GM12878 (cell line): Measurements from ENCODE around the gene SLC16A9. TPM values are rescaled to one million over a fixed set of nuclear protein-coding genes. Genes with fewer than 3 reads are reported as not detected.

Source experiments
- ATAC-seq: fragments of 200-7000 bp; cut with Tn5 transposase; 3 replicates; pipeline ENCODE4 v1.9.1; 2020; ENCODE audit warnings: mild to moderate bottlenecking, moderate library complexity
- BruUV-seq: library from RNA; stranded (reverse); fragments of 400-500 nt; replicated peaks from 2 replicates; lab custom pipeline; 2021; lab: Mats Ljungman, UMichigan
- CTCF ChIA-PET: fragments of 300-600 bp; sonication (Branson Sonifier 250); formaldehyde crosslinking; extraction: SDS; loops from one replicate; lab custom pipeline; 2021; ENCODE audit warnings: inconsistent platforms; lab: Yijun Ruan, JAX
- POLR2A ChIA-PET: fragments of 350-600 bp; formaldehyde crosslinking; extraction: SDS; loops from one replicate; lab custom pipeline; 2021; ENCODE audit warnings: inconsistent platforms; lab: Charles Lee
- RAD21 ChIA-PET: fragments of 300-600 bp; sonication (Branson Sonifier 250); formaldehyde crosslinking; loops from one replicate; lab custom pipeline; 2023; ENCODE audit warnings: antibody characterized with exemption; ENCODE audit not compliant: unreplicated experiment; lab: Charles Lee
- SMC1A ChIA-PET: fragments of 300-600 bp; sonication (Branson Sonifier 250); formaldehyde crosslinking; loops from one replicate; lab custom pipeline; 2023; ENCODE audit not compliant: unreplicated experiment, uncharacterized antibody; lab: Charles Lee
- DNase-seq: peaks from one replicate; pipeline ENCODE4 v3.0.0-alpha.2; 2011; ENCODE audit warnings: low read depth, low spot score
- FAIRE-seq: peaks from 3 replicates; lab custom pipeline; 2011; peaks lifted over from hg19 to GRCh38; lab: Jason Lieb, UNC
- H2AFZ ChIP-seq: 2 replicates; pipeline ENCODE4 v1.6.0; 2011; ENCODE audit warnings: low read depth, low read length, control low read depth; ENCODE audit not compliant: control insufficient read depth
- H3K27ac ChIP-seq: 2 replicates; pipeline ENCODE4 v1.5.1; 2011; ENCODE audit warnings: control low read depth; ENCODE audit not compliant: control insufficient read depth, insufficient read depth
- H3K27me3 ChIP-seq, 2 experiments: replicated peaks in 1 of 2; 2 replicates each; pipeline versions ENCODE4 v1.6.0 to v1.6.1; 2011; ENCODE audit warnings: low read length in 1 of 2; ENCODE audit not compliant: control insufficient read depth in 2 of 2, insufficient read depth in 2 of 2
- H3K36me3 ChIP-seq, 2 experiments: 2 replicates each; pipeline ENCODE4 v1.5.1; 2011; ENCODE audit warnings: low read length in 1 of 2; ENCODE audit not compliant: control insufficient read depth in 2 of 2, insufficient read depth in 2 of 2
- H3K4me1 ChIP-seq: 2 replicates; pipeline ENCODE4 v1.6.1; 2011; ENCODE audit warnings: mild to moderate bottlenecking, low read length, moderate library complexity, mixed read lengths; ENCODE audit not compliant: control insufficient read depth, insufficient read depth
- H3K4me2 ChIP-seq: 2 replicates; pipeline ENCODE4 v1.6.0; 2011; ENCODE audit warnings: control low read depth; ENCODE audit not compliant: control insufficient read depth, insufficient read depth
- H3K4me3 ChIP-seq: fragments of 200-600 bp; sonication (generic); 2 replicates; pipeline ENCODE4 v1.5.1; 2016
- H3K79me2 ChIP-seq: 2 replicates; pipeline ENCODE4 v1.6.0; 2011; ENCODE audit warnings: low read length; ENCODE audit not compliant: control insufficient read depth, insufficient read depth
- H3K9ac ChIP-seq: 2 replicates; pipeline ENCODE4 v1.8.0; 2011; ENCODE audit warnings: low read length, control low read depth, mixed read lengths; ENCODE audit not compliant: control insufficient read depth, insufficient read depth
- H3K9me3 ChIP-seq: replicated peaks from 3 replicates; pipeline ENCODE4 v1.5.1; 2011; ENCODE audit warnings: mild to moderate bottlenecking, low read length; ENCODE audit not compliant: control insufficient read depth, insufficient read depth
- H4K20me1 ChIP-seq: 2 replicates; pipeline ENCODE4 v1.6.0; 2011; ENCODE audit not compliant: control insufficient read depth, insufficient read depth
- NR2F1 ChIP-seq: fragments of 450-650 bp; conservative IDR thresholded peaks from 2 replicates; pipeline ENCODE4 v1.6.1; 2017; ENCODE audit warnings: mild to moderate bottlenecking
- SMC3 ChIP-seq: IDR thresholded peaks from 2 replicates; pipeline ENCODE4 v1.6.1; 2011; ENCODE audit warnings: low read length, improper control_type of control experiment, borderline replicate concordance
- SP1 ChIP-seq: IDR thresholded peaks from one replicate; pipeline ENCODE4 v1.6.1; 2011; ENCODE audit warnings: low read depth, low read length
- SUPT20H ChIP-seq: IDR thresholded peaks from 2 replicates; pipeline ENCODE4 v1.6.1; 2011; ENCODE audit warnings: low read depth, mild to moderate bottlenecking, low read length, moderate library complexity, borderline replicate concordance; ENCODE audit not compliant: control insufficient read depth
- WRNIP1 ChIP-seq: IDR thresholded peaks from 2 replicates; pipeline ENCODE4 v1.6.1; 2011; ENCODE audit warnings: low read depth, low read length, improper control_type of control experiment, borderline replicate concordance
- ZNF217 ChIP-seq: fragments of 450-650 bp; IDR thresholded peaks from 2 replicates; pipeline ENCODE4 v1.6.1; 2017; ENCODE audit warnings: antibody characterized with exemption, mild to moderate bottlenecking
- ZNF274 ChIP-seq: IDR thresholded peaks from one replicate; pipeline ENCODE4 v1.8.0; 2011; ENCODE audit not compliant: insufficient read length, insufficient read depth
- ZNF592 ChIP-seq: fragments of 450-650 bp; IDR thresholded peaks from 2 replicates; pipeline ENCODE4 v1.6.1; 2017; ENCODE audit warnings: mild to moderate bottlenecking, moderate library complexity
- WGBS: methylation state at CpG from one replicate; pipeline ENCODE4 v1.1.6; 2016; ENCODE audit warnings: low lambda C conversion rate; ENCODE audit not compliant: insufficient replicate concordance, insufficient coverage; ENCODE audit errors: missing lambda C conversion rate; 5-methylcytosine and 5-hydroxymethylcytosine counted together
- in situ Hi-C: fragments of 300-500 bp; cut with MboI; formaldehyde crosslinking; loops from 9 replicates; pipeline ENCODE4 v1.14.3; 2018; ENCODE audit warnings: mixed read lengths
- intact Hi-C: fragments of 100-400 bp; cut with micrococcal nuclease; formaldehyde crosslinking; loops from one replicate; pipeline ENCODE4 v1.14.2; 2022; ENCODE audit not compliant: unreplicated experiment
- polyA plus RNA-seq, 11 experiments: library from polyadenylated mRNA; depleted of rRNA in 4 of 11; unstranded in 6 of 11; stranded (reverse) in 5 of 11; fragments of >200 nt; fragmentation: Nextera tagmentation in 4 of 11; fragmentation: Illumina TruSeq in 1 of 11; extraction: Ambion mirVana in 4 of 11; extraction: Trizol in 1 of 11; gene quantifications; 1 replicate in 1 of 11; 2 replicates in 10 of 11; pipeline versions ENCODE4 v1.2.1 to v1.2.3, GENCODE V29; 2011 to 2016; ENCODE audit warnings: inconsistent platforms in 2 of 11, missing spikeins in 2 of 11, low read depth in 1 of 11
- total RNA-seq, 4 experiments: library from RNA; depleted of rRNA in 3 of 4; stranded (reverse); fragments of >200 nt in 3 of 4; fragmentation: Illumina TruSeq in 1 of 4; extraction: Trizol in 1 of 4; gene quantifications; 2 replicates each; pipeline versions ENCODE4 v1.2.1 to v1.2.3, GENCODE V29; 2013 to 2021

The SLC16A9 gene
- total and polyA plus RNA-seq, 10 of the 15 experiments (the other 5 are each of a cell fraction or from before 2014, with no cell fraction given) = 0.86 to 6.2 (median 4.3) TPM

GRCh38 chr10:59695637-59696036, 14.0 kb downstream of the SLC16A9 start:
- TF ChIP-seq ZNF274 = no peak
- no peak for TF ChIP-seq SUPT20H
- TF ChIP-seq ZNF217 = no peak
- no peak for TF ChIP-seq SP1
- TF ChIP-seq ZNF592 = no peak
- no peak for TF ChIP-seq WRNIP1
- no peak for TF ChIP-seq NR2F1
- TF ChIP-seq SMC3 = no peak
- no peak overlapping the region for H2AFZ ChIP-seq
- H3K4me1 ChIP-seq = no peaks in the 10 kb centered on the region
- in situ Hi-C loops = no loop called here
- H4K20me1 ChIP-seq = no peaks in the 10 kb centered on the region
- no peak overlapping the region for H3K4me2 ChIP-seq
- BruUV-seq = no TSS peak
- H3K27ac ChIP-seq = no peak overlapping the region
- H3K9me3 ChIP-seq = no peaks in the 10 kb centered on the region
- SMC1A ChIA-PET = no interaction called here
- WGBS = 42% methylated on average over 3 of the region's 3 CpGs
- H3K4me3 ChIP-seq = no peak overlapping the region
- H3K36me3 ChIP-seq = no peaks in the 10 kb centered on the region
- ATAC-seq (no peak), FAIRE-seq (no peak), DNase-seq (no peak)
- H3K9ac ChIP-seq = no peak overlapping the region
- no peaks in the 10 kb centered on the region for H3K27me3 ChIP-seq
- intact Hi-C loops = no loop called here
- RAD21 ChIA-PET = no interaction called here
- CTCF ChIA-PET = no interaction called here
- H3K79me2 ChIP-seq = no peaks in the 10 kb centered on the region
- POLR2A ChIA-PET = no interaction called here
